ENCODE measurements around the gene TFCP2.

Gene TFCP2

DNA sequence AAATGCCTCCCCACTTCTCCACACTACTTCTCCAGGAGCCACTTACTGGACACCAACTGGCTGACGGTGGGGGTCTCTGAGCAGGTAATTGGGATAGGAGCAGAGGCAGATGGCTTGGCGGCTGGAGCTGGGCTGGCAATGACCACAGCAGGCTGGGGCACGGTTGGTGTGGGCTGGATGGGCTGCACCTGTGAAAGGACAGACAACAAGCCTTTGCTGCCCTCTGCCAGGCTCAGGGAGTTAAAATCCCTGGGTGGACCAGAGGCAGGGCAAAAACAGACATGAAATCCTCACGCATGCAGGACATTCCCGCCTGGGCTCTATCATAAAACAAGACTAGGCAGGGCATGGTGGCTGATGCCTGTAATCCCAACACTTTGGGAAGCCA lies 19.3 kb upstream of the TFCP2 start:
- Histone ChIP-seq H3K27me3 (replicated peaks; ENCODE audit: control insufficient read depth, insufficient read depth, low read length) (no peaks in the 10 kb centered on the region), H3K36me3 (ENCODE audit: control insufficient read depth, insufficient read depth, low read length) (no peaks in the 10 kb centered on the region; the same call in 1 of the 2 replicates), H3K4me3 (replicated peaks; ENCODE audit: low read depth, low read length) (no peak overlapping the region)
- no peak for DNase-seq (ENCODE audit: extremely low read depth, insufficient read length)
- TF ChIP-seq, protein P1, sequence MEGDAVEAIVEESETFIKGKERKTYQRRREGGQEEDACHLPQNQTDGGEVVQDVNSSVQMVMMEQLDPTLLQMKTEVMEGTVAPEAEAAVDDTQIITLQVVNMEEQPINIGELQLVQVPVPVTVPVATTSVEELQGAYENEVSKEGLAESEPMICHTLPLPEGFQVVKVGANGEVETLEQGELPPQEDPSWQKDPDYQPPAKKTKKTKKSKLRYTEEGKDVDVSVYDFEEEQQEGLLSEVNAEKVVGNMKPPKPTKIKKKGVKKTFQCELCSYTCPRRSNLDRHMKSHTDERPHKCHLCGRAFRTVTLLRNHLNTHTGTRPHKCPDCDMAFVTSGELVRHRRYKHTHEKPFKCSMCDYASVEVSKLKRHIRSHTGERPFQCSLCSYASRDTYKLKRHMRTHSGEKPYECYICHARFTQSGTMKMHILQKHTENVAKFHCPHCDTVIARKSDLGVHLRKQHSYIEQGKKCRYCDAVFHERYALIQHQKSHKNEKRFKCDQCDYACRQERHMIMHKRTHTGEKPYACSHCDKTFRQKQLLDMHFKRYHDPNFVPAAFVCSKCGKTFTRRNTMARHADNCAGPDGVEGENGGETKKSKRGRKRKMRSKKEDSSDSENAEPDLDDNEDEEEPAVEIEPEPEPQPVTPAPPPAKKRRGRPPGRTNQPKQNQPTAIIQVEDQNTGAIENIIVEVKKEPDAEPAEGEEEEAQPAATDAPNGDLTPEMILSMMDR (IDR thresholded peaks at IDR 0.05; ENCODE audit: insufficient read depth, low read length, poor library complexity, severe bottlenecking), result no peak

DNA sequence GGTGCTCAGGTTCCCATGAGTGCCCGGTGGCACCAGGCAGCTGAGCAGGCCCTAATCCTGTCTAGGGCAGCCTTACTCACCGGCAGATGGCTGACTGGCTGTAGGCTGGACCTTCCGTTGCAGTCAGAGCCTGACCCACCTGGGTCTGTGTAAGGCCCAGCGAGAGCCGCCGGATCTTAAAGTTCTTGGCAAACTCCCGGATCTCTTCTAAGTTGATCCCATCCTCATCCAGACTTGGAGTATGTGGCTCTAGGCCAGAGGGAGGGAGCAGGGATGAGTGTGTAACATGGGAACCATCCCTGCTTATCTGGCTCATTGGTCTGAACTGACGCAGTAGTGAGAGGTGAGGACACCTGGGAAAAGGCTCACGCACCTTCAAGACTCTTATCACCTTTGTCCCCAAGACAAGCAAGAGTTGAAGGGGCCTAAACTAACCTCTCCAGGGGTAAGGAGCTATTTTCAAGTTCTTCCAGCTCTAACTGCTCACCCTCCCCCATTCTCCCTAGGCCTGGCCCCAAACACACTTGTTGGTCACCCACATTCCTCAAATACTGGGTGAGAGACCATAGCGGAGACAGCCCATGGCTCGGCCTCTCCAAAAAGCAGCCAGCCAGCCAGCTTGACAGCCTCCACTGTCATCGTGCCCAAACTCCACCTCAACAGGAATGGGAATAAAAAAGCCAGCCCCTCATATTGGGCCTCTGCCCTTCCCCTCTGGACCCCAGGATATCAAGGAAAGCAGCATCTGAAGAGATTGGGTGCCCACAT lies 18.8 kb upstream of the TFCP2 start:
- TF ChIP-seq, protein P1 (IDR thresholded peaks at IDR 0.05; ENCODE audit: insufficient read depth, low read length, poor library complexity, severe bottlenecking), result no peak
- Histone ChIP-seq H3K27me3 (replicated peaks; ENCODE audit: control insufficient read depth, insufficient read depth, low read length) (no peaks in the 10 kb centered on the region), H3K4me3 (replicated peaks; ENCODE audit: low read depth, low read length) (no peak overlapping the region), H3K36me3 (ENCODE audit: control insufficient read depth, insufficient read depth, low read length) (no peaks in the 10 kb centered on the region; the same call in 1 of the 2 replicates)
- DNase-seq (ENCODE audit: extremely low read depth, insufficient read length), result no peak

DNA sequence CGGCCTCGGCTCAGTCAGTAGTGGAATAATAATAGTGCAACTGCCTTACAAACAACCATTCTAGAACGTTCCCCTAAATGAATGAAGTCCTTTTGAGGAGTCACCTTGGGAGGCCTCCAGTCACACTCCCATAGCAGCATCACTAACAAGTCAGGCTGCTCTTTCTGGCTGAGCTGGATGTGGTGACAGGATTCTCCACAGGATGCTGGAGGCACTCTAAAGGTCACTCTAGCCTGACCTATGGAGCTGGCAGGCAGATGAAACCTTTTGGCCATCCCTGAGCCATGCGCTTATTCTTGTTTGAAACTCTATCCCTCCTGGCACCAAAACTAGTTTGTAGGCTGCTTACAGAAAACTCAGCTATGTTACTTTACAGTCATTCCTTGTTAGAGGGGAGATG lies 17.9 kb upstream of the TFCP2 start:
- no peaks in the 10 kb centered on the region; the same call in 1 of the 2 replicates for H3K36me3 ChIP-seq (ENCODE audit: control insufficient read depth, insufficient read depth, low read length)
- no peak overlapping the region for H3K4me3 ChIP-seq (replicated peaks; ENCODE audit: low read depth, low read length)
- no peaks in the 10 kb centered on the region for H3K27me3 ChIP-seq (replicated peaks; ENCODE audit: control insufficient read depth, insufficient read depth, low read length)
- DNase-seq (ENCODE audit: extremely low read depth, insufficient read length), result no peak
- TF ChIP-seq, protein P1 (IDR thresholded peaks at IDR 0.05; ENCODE audit: insufficient read depth, low read length, poor library complexity, severe bottlenecking), result no peak

DNA sequence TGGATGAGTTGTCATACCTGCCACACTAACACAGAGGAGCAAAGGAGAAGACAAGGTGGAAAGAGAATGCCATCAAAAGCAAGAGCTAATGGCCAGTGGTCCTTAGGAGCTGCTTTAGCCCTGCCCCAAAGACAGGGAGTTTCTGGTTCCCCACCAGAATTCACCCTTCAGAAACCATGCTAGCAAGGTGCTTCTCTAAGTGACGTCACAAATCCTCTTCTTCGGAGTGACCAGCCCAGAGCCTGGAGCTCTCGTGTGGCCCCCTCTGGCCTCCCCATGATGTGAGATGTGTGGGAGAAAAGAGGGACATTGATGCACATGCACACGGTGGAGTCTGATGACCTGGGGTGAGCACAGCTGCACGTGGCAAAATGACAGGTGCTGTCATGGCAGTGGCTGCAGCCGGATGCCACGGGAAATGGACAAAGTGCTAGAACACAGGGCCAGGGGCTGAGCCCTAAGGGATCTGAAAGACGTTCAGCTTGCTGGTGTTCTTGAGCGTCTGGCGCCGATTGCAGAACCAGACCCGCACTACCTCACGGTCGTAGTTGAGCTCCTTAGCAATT lies 16.9 kb upstream of the TFCP2 start:
- Histone ChIP-seq H3K4me3 (replicated peaks; ENCODE audit: low read depth, low read length) (no peak overlapping the region), H3K27me3 (replicated peaks; ENCODE audit: control insufficient read depth, insufficient read depth, low read length) (no peaks in the 10 kb centered on the region), H3K36me3 (ENCODE audit: control insufficient read depth, insufficient read depth, low read length) (no peaks in the 10 kb centered on the region; the same call in 1 of the 2 replicates)
- TF ChIP-seq, protein P1 (IDR thresholded peaks at IDR 0.05; ENCODE audit: insufficient read depth, low read length, poor library complexity, severe bottlenecking), result no peak
- DNase-seq (ENCODE audit: extremely low read depth, insufficient read length), result no peak

DNA sequence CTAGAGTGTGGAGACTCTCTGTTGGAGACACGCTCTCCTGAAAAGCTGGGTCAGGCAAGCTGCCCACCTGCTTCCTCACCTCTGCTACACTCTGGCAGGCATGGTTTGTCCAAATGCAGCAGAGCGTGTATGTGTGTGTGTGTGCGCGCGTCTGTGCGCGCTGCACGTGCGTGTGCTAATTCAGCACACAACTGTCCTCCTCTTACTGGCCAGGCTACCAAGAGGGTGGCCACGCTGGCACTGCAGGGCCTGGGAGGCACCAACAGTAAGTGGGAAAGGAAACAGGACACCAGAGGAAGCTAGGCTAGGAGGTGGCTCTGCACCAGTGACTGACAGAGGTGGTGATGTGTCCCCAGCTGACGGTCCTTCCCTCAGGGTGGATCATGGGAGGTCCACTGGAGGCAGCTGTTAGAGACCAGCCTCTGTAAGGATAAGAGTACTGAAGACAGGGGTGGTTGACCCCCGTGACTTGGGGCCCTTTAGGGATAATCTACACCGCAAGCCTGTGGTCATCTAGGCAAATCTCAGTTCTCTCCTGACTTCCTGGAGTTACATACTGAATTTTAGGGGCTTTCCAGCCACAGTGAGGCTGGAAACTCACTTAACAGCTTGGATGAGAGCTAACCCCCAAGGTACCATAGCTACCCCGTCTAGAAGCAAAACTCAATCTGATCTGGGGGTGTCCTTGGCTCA lies 15.6 kb upstream of the TFCP2 start:
- TF ChIP-seq, protein P1 (IDR thresholded peaks at IDR 0.05; ENCODE audit: insufficient read depth, low read length, poor library complexity, severe bottlenecking), result no peak

More for the DNA sequence above, 15.6 kb upstream of the TFCP2 start:
- Histone ChIP-seq H3K4me3 (replicated peaks; ENCODE audit: low read depth, low read length) (peak overlapping the region; percentile 29), H3K36me3 (ENCODE audit: control insufficient read depth, insufficient read depth, low read length) (no peaks in the 10 kb centered on the region; the same call in 1 of the 2 replicates), H3K27me3 (replicated peaks; ENCODE audit: control insufficient read depth, insufficient read depth, low read length) (no peaks in the 10 kb centered on the region)
- DNase-seq (ENCODE audit: extremely low read depth, insufficient read length), result peak; percentile 79
